Femur (tissue), 1 donor: ENCODE data around the gene BCR.

Source experiments
- DNase-seq: peaks from one replicate; pipeline ENCODE4 v3.0.0-alpha.2; 2017

Gene BCR

GRCh38 chr22:23178512-23179254 is 1.6 kb upstream of the BCR start:
- peak; percentile 82 for DNase-seq

- peak; percentile 52 for DNase-seq
Measured at GRCh38 chr22:23179381-23180299, 669 bp upstream of the BCR start.

- DNase-seq: no peak
Measured at GRCh38 chr22:23180893-23181720, 798 bp downstream of the BCR start.

DNA sequence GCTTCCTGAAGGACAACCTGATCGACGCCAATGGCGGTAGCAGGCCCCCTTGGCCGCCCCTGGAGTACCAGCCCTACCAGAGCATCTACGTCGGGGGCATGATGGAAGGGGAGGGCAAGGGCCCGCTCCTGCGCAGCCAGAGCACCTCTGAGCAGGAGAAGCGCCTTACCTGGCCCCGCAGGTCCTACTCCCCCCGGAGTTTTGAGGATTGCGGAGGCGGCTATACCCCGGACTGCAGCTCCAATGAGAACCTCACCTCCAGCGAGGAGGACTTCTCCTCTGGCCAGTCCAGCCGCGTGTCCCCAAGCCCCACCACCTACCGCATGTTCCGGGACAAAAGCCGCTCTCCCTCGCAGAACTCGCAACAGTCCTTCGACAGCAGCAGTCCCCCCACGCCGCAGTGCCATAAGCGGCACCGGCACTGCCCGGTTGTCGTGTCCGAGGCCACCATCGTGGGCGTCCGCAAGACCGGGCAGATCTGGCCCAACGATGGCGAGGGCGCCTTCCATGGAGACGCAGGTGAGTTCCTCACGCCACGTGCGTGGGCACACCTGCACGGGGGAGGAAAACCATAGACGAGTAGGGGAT is 1.5 kb downstream of the BCR start:
- DNase-seq: no peak

DNA sequence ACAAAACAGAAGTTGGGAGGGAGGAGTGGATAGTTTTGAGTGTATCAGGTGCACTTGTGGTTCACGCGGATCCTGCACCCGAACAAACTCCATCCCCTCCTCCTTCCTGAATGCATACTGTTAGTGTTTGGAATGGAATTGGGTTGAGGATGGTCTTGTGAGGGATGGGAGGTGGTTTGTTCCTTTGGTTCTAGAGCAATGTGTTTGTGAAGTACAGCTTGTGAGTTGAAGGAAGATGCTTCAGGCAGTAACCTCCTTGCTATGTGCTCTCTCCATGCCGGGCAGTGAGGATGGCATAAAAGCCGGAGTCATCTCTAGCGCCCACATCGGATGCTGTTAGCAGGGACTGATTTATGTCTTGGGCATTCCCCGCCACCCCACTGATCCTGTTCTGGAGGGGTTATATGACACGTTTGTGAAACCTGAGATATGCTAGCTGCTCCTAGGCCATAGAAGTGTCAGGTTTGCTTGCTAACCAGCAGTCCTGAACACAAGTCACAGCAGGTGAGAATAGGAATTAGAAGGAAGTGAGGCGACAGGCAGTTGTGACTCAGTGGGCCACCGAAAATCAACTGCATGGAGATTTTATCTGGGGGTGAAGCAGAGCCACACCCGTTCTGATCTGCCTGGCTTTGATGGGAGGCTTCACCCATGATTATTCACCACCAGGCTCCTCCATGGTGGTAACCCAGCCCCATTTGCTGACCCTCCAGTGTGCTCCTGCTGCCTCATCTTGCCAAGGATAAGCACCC is 2.2 kb downstream of the BCR start:
- no peak for DNase-seq

GRCh38 chr22:23183061-23183698 is 2.9 kb downstream of the BCR start:
- DNase-seq: peak; percentile 82

GRCh38 chr22:23184100-23184763 is 3.9 kb downstream of the BCR start:
- DNase-seq: no peak

GRCh38 chr22:23184764-23185113 is 4.4 kb downstream of the BCR start:
- DNase-seq: no peak

GRCh38 chr22:23187211-23187610 is 6.9 kb downstream of the BCR start:
- no peak for DNase-seq

GRCh38 chr22:23187871-23188700 is 7.8 kb downstream of the BCR start:
- no peak for DNase-seq

GRCh38 chr22:23190526-23190925 is 10.2 kb downstream of the BCR start:
- no peak for DNase-seq

DNA sequence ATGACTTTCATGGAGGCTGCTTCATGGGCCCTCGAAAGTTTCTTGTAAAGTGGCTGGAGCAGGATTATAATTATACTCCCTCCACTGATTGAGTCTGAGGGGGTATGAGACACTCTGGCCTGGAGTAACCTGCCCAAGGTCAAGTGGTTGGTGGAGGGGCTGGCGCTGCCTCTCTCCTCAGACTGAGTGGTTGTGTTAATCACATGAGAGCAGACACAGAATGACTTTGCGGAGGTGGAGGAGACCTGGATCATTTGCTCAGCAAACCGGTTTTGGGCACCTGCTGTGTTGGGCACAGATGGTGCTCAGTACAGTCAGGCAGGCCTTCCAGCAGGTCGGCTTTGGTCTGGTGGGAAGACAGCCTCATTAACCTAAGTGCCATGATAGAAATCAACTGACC is 11.8 kb downstream of the BCR start:
- no peak for DNase-seq

- DNase-seq: no peak
Measured at GRCh38 chr22:23192558-23192957, 12.2 kb downstream of the BCR start.

GRCh38 chr22:23193196-23193827 is 13.0 kb downstream of the BCR start:
- no peak for DNase-seq

GRCh38 chr22:23193882-23194281 is 13.6 kb downstream of the BCR start:
- no peak for DNase-seq

- no peak for DNase-seq
Measured at GRCh38 chr22:23196165-23196564, 15.9 kb downstream of the BCR start.

GRCh38 chr22:23197836-23198235 is 17.5 kb downstream of the BCR start:
- no peak for DNase-seq

DNA sequence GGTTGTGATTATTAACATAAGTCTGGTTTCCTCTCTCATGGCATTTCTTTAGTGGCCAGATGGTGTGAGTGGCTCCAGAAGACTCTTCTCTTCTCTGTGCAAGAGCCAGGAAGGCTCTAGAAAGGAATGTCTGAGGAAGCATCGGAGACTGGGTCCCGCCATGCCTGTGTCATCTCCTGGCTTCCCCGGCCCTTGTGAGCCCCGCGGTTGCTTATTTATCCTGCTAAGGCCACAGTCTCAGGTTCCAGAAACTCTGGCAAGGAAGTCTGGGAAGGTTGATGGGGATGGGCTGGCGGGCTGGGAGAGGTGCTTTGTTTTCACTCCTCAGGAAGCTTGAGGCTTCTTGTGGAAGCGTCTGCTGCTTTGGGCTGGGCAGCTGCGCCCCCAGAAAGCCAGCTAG is 18.9 kb downstream of the BCR start:
- no peak for DNase-seq

DNA sequence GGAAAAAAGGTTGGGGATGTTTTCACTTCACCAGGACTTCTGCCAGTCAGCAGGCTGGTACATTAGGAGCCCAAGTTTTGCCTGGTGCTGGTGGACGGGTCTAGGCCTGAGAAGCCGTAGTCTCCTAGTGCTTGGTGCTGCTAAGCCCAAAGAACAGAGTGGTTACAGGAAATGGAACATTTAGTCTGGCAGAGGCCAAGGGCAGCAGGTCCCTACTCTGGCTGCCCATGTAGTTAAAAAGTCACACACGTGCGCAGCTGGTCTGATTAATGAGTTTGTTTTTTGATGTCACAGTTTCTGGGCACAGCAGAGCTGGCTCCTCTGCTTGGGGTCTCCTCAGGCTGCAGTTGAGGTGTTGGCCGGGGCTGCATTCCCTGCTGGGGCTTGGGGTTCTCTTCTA is 20.6 kb downstream of the BCR start:
- DNase-seq: no peak
